H1 (cell line): Measurements from ENCODE around the gene TPM2. TPM values are rescaled to one million over a fixed set of nuclear protein-coding genes. Genes with fewer than 3 reads are reported as not detected.

Experiments used
- CTCF ChIA-PET: fragments of 300-600 bp; sonication (Branson Sonifier 250); formaldehyde crosslinking; loops from one replicate; lab custom pipeline; 2021; ENCODE audit not compliant: partially characterized antibody; lab: Charles Lee
- POLR2A ChIA-PET: fragments of 300-600 bp; sonication (Branson Sonifier 250); formaldehyde crosslinking; loops from one replicate; lab custom pipeline; 2021; ENCODE audit warnings: inconsistent platforms; ENCODE audit not compliant: partially characterized antibody; lab: Charles Lee
- DNase-seq, 2 experiments: peaks; one replicate each; pipeline versions ENCODE4 v3.0.0 to v3.0.0-alpha.2; 2010 to 2022; ENCODE audit warnings: low spot score in 2 of 2, low read depth in 1 of 2, mixed read lengths in 1 of 2
- FAIRE-seq: peaks from 2 replicates; lab custom pipeline; 2011; peaks lifted over from hg19 to GRCh38; lab: Jason Lieb, UNC
- H2AFZ ChIP-seq: 2 replicates; pipeline ENCODE4 v1.8.1; 2012; ENCODE audit warnings: low read length, inconsistent platforms
- H2AK5ac ChIP-seq: 2 replicates; pipeline ENCODE4 v1.6.1; 2013; ENCODE audit warnings: low read depth, low read length
- H2BK120ac ChIP-seq: replicated peaks from 2 replicates; pipeline ENCODE3; 2013; ENCODE audit warnings: low read depth, low read length, inconsistent platforms
- H2BK12ac ChIP-seq: 2 replicates; pipeline ENCODE4 v1.6.1; 2013; ENCODE audit warnings: low read depth, low read length
- H2BK15ac ChIP-seq: 2 replicates; pipeline ENCODE4 v1.6.1; 2013; ENCODE audit warnings: low read length
- H2BK20ac ChIP-seq: 2 replicates; pipeline ENCODE4 v1.6.1; 2013; ENCODE audit warnings: low read length
- H2BK5ac ChIP-seq: 2 replicates; pipeline ENCODE4 v1.6.1; 2013; ENCODE audit warnings: low read depth, low read length
- H3K14ac ChIP-seq: 2 replicates; pipeline ENCODE4 v1.6.1; 2013; ENCODE audit warnings: inconsistent platforms; ENCODE audit not compliant: insufficient read length
- H3K18ac ChIP-seq: 2 replicates; pipeline ENCODE4 v1.6.1; 2013; ENCODE audit warnings: low read length; ENCODE audit errors: extremely low read depth
- H3K23ac ChIP-seq: 2 replicates; pipeline ENCODE4 v1.6.1; 2013; ENCODE audit warnings: inconsistent platforms; ENCODE audit not compliant: insufficient read length
- H3K23me2 ChIP-seq: 2 replicates; pipeline ENCODE4 v1.6.1; 2013; ENCODE audit warnings: low read depth, low read length
- H3K27ac ChIP-seq: 2 replicates; pipeline ENCODE4 v1.6.1; 2011; ENCODE audit warnings: low read depth, low read length, inconsistent platforms
- H3K27me3 ChIP-seq, 4 experiments: replicated peaks in 1 of 4; 1 replicate in 1 of 4; 2 replicates in 3 of 4; pipeline versions ENCODE4 v1.6.1 to v1.8.1; 2011 to 2013; ENCODE audit warnings: low read length in 3 of 4, mild to moderate bottlenecking in 3 of 4, inconsistent platforms in 2 of 4, mixed read lengths in 2 of 4, moderate library complexity in 1 of 4; ENCODE audit not compliant: control insufficient read depth in 3 of 4, insufficient read depth in 3 of 4; ENCODE audit errors: extremely low read depth in 1 of 4
- H3K36me3 ChIP-seq, 4 experiments: 2 replicates each; pipeline versions ENCODE4 v1.6.1 to v1.8.1; 2011 to 2013; ENCODE audit warnings: mild to moderate bottlenecking in 4 of 4, low read length in 3 of 4, moderate library complexity in 2 of 4, control low read depth in 1 of 4, inconsistent platforms in 1 of 4; ENCODE audit not compliant: insufficient read depth in 4 of 4, control insufficient read depth in 2 of 4
- H3K4ac ChIP-seq: replicated peaks from 2 replicates; pipeline ENCODE3; 2013; ENCODE audit warnings: low read length, low read depth, mixed read lengths, inconsistent platforms; ENCODE audit not compliant: insufficient read length
- H3K4me1 ChIP-seq, 4 experiments: replicated peaks in 1 of 4; 1 replicate in 1 of 4; 2 replicates in 3 of 4; pipeline versions ENCODE4 v1.6.1 to v1.8.1; 2011 to 2013; ENCODE audit warnings: low read length in 3 of 4, inconsistent platforms in 2 of 4, mixed read lengths in 1 of 4; ENCODE audit not compliant: insufficient read depth in 4 of 4, control insufficient read depth in 3 of 4
- H3K4me2 ChIP-seq, 2 experiments: 2 replicates each; pipeline versions ENCODE4 v1.6.1 to v1.8.1; 2011 to 2013; ENCODE audit warnings: low read depth in 2 of 2, low read length in 2 of 2, control low read depth in 1 of 2, inconsistent platforms in 1 of 2, mild to moderate bottlenecking in 1 of 2; ENCODE audit not compliant: insufficient read depth in 1 of 2
- H3K4me3 ChIP-seq, 4 experiments: fragments of 200-600, 300-600 bp in 1 of 4; sonication (generic), shearing (Covaris generic), sonication (Bioruptor Twin) in 1 of 4; 2 replicates each; pipeline versions ENCODE4 v1.5.1 to v1.8.1; 2011 to 2016; ENCODE audit warnings: low read length in 4 of 4, low read depth in 3 of 4, control low read depth in 2 of 4, inconsistent platforms in 2 of 4, mild to moderate bottlenecking in 2 of 4, mixed read lengths in 1 of 4, moderate library complexity in 1 of 4; ENCODE audit not compliant: insufficient read depth in 2 of 4; ENCODE audit errors: extremely low read depth in 1 of 4
- H3K56ac ChIP-seq: replicated peaks from 2 replicates; pipeline ENCODE3; 2013; ENCODE audit warnings: low read depth, mild to moderate bottlenecking, mixed read lengths, low read length, inconsistent platforms; ENCODE audit not compliant: insufficient read length
- H3K79me1 ChIP-seq: 2 replicates; pipeline ENCODE4 v1.6.1; 2013; ENCODE audit warnings: low read depth, low read length, control low read depth
- H3K79me2 ChIP-seq, 2 experiments: 2 replicates each; pipeline versions ENCODE4 v1.6.1 to v1.8.1; 2012 to 2013; ENCODE audit warnings: low read length in 2 of 2, mild to moderate bottlenecking in 2 of 2, inconsistent platforms in 1 of 2; ENCODE audit not compliant: insufficient read depth in 2 of 2, control insufficient read depth in 1 of 2
- H3K9ac ChIP-seq, 4 experiments: replicated peaks in 1 of 4; 1 replicate in 1 of 4; 2 replicates in 3 of 4; pipeline versions ENCODE4 v1.6.1 to v1.8.1; 2011 to 2013; ENCODE audit warnings: low read depth in 3 of 4, low read length in 3 of 4, control low read depth in 2 of 4, mild to moderate bottlenecking in 2 of 4, moderate library complexity in 2 of 4, inconsistent platforms in 1 of 4; ENCODE audit errors: extremely low read depth in 1 of 4
- H3K9me3 ChIP-seq, 2 experiments: 2 replicates each; pipeline versions ENCODE4 v1.6.1 to v1.8.1; 2012 to 2013; ENCODE audit warnings: mild to moderate bottlenecking in 2 of 2, moderate library complexity in 2 of 2, control low read depth in 1 of 2, inconsistent platforms in 1 of 2, low read depth in 1 of 2, low read length in 1 of 2, mixed read lengths in 1 of 2; ENCODE audit not compliant: insufficient read depth in 2 of 2
- H4K20me1 ChIP-seq, 2 experiments: replicated peaks in 1 of 2; 2 replicates each; pipeline versions ENCODE3 to v1.8.1; 2011 to 2013; ENCODE audit warnings: inconsistent platforms in 2 of 2, low read length in 2 of 2, mild to moderate bottlenecking in 1 of 2; ENCODE audit not compliant: insufficient read depth in 2 of 2, control insufficient read depth in 1 of 2
- H4K5ac ChIP-seq: 2 replicates; pipeline ENCODE4 v1.6.1; 2013; ENCODE audit warnings: low read length, low read depth, mixed read lengths, inconsistent platforms; ENCODE audit not compliant: insufficient read length
- H4K8ac ChIP-seq: 2 replicates; pipeline ENCODE4 v1.8.0; 2013; ENCODE audit warnings: mild to moderate bottlenecking, moderate library complexity, low read length, inconsistent platforms; ENCODE audit not compliant: insufficient read depth; ENCODE audit errors: extremely low read depth
- H4K91ac ChIP-seq: replicated peaks from 2 replicates; pipeline ENCODE3; 2013; ENCODE audit warnings: low read length, mixed read lengths, inconsistent platforms; ENCODE audit not compliant: insufficient read length
- BACH1 ChIP-seq: IDR thresholded peaks from 2 replicates; pipeline ENCODE4 v1.6.1; 2012; ENCODE audit warnings: low read length, improper control_type of control experiment
- BRCA1 ChIP-seq: IDR thresholded peaks from 2 replicates; pipeline ENCODE4 v1.6.1; 2012; ENCODE audit warnings: low read depth, low read length, improper control_type of control experiment
- CBX8 ChIP-seq: fragments of 300-800, 300-1000 bp; sonication (generic); IDR thresholded peaks from 2 replicates; pipeline ENCODE4 v1.7.1; 2016; ENCODE audit warnings: low read depth, low read length, borderline replicate concordance
- FOSL1 ChIP-seq: IDR thresholded peaks from 2 replicates; pipeline ENCODE4 v1.6.1; 2011; ENCODE audit warnings: mild to moderate bottlenecking, low read depth, low read length, moderate library complexity; ENCODE audit not compliant: insufficient read depth
- GTF2F1 ChIP-seq: IDR thresholded peaks from 2 replicates; pipeline ENCODE4 v1.6.1; 2012; ENCODE audit warnings: low read depth, low read length, improper control_type of control experiment, borderline replicate concordance
- MAFK ChIP-seq: IDR thresholded peaks from 2 replicates; pipeline ENCODE4 v1.6.1; 2012; ENCODE audit warnings: low read depth, mild to moderate bottlenecking, improper control_type of control experiment, low read length
- NRF1 ChIP-seq: IDR thresholded peaks from 2 replicates; pipeline ENCODE4 v1.6.1; 2011; ENCODE audit warnings: mild to moderate bottlenecking, low read depth, low read length, improper control_type of control experiment
- PHF8 ChIP-seq: fragments of 200-600 bp; sonication (generic); conservative IDR thresholded peaks from 2 replicates; pipeline ENCODE4 v1.7.1; 2012; ENCODE audit warnings: low read depth, mild to moderate bottlenecking, inconsistent platforms, low read length, moderate library complexity
- SIRT6 ChIP-seq: IDR thresholded peaks from one replicate; pipeline ENCODE4 v1.7.1; 2012; ENCODE audit warnings: low read length, inconsistent platforms
- TAF7 ChIP-seq: optimal IDR thresholded peaks from 2 replicates; pipeline ENCODE3; 2011; ENCODE audit warnings: low read depth, mild to moderate bottlenecking, inconsistent platforms, low read length, moderate library complexity, borderline replicate concordance
- ZNF274 ChIP-seq: IDR thresholded peaks from 2 replicates; pipeline ENCODE4 v1.7.0; 2012; ENCODE audit warnings: low read length, borderline replicate concordance; ENCODE audit errors: extremely low read depth
- WGBS, 2 experiments: shearing (Covaris generic) in 1 of 2; methylation state at CpG; one replicate each; pipeline versions ENCODE4 v1.1.6 to v1.1.7; 2013 to 2015; ENCODE audit warnings: low lambda C conversion rate in 2 of 2, mixed read lengths in 2 of 2, inconsistent platforms in 1 of 2, low coverage in 1 of 2, missing lambda C conversion rate in 1 of 2; ENCODE audit not compliant: insufficient replicate concordance in 2 of 2, insufficient coverage in 1 of 2, insufficient read length in 1 of 2; ENCODE audit errors: extremely low coverage in 1 of 2, missing lambda C conversion rate in 1 of 2; 5-methylcytosine and 5-hydroxymethylcytosine counted together
- polyA plus RNA-seq, 7 experiments: library from polyadenylated mRNA; depleted of rRNA in 3 of 7; stranded (reverse) in 5 of 7; unstranded in 2 of 7; fragments of >200 nt in 5 of 7; fragments of 200-250 nt in 2 of 7; gene quantifications; 1 replicate in 5 of 7; 2 replicates in 1 of 7; 4 replicates in 1 of 7; pipeline versions ENCODE4 v1.2.1 to v1.2.3, GENCODE V29; 2011 to 2013; ENCODE audit warnings: missing spikeins in 2 of 7, mixed read lengths in 2 of 7
- total RNA-seq: library from RNA; stranded (reverse); fragmentation: NEBNext Ultra II Directional; extraction: Animal tissue kit (Norgen Biotek cat#: 25700); gene quantifications from 2 replicates; pipeline ENCODE4 v1.2.1, GENCODE V29; 2021
- TF ChIP-seq, protein P1 (sequence below): IDR thresholded peaks from 2 replicates; pipeline ENCODE4 v1.6.1; 2011; ENCODE audit warnings: low read depth, mild to moderate bottlenecking, low read length; ENCODE audit not compliant: insufficient read depth

TPM2 gene
- total and polyA plus RNA-seq, 2 of the 8 experiments (the other 6 are each of a cell fraction or from before 2014, with no cell fraction given) = 62.5 to 181 TPM

DNA sequence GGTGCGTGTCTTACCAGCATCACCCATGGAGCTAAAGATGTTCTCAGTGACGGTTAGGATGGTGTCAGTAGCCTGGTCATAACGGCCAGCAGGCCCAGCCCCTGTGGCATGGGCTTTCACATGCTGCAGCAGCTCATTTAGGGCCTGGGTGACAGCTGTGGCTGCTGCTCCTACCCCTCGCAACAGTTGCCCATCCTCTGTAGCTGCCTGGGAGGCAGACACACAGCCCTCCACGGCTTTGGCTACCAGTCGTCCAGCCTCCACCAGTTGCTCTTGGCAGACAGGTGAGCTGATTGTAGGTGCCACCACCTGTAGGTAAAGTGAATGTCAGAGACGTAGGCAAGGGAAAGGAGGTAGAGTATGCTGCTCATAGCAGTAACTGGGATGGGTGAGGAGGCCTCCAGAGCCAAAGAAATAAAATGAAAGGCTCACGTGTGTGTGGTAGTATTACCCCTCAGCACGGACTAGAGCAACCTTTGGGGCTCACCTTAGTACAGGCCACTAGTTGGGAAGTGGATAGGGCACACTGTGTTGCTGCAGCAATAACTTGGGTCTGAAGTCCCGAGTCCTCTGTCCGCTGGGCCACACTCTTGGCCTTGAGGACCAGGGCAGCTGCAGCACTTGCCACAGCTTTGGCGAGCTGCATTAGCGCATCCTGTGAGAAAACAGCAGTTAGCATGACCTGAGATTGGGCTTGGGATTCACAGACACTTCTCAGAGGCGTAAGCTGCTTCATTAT, 27.6 kb upstream of the TPM2 start:
- Histone ChIP-seq H3K79me2 (no peaks in the 10 kb centered on the region), H3K4ac (no peak overlapping the region), H3K4me3 (no peak overlapping the region), H4K8ac (no peak overlapping the region; the same call in 1 of the 2 replicates), H3K9ac (no peak overlapping the region), H4K5ac (no peak overlapping the region), H2AK5ac (no peak overlapping the region), H3K23ac (no peak overlapping the region), H4K20me1 (peaks cover 0 to 2% of the 10 kb centered on the region in 2 experiments), H3K4me2 (no peak overlapping the region)
- TF ChIP-seq, protein P1, sequence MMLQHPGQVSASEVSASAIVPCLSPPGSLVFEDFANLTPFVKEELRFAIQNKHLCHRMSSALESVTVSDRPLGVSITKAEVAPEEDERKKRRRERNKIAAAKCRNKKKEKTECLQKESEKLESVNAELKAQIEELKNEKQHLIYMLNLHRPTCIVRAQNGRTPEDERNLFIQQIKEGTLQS = no peak
- no peak for TF ChIP-seq TAF7
- no peak for TF ChIP-seq SIRT6
- no peak for TF ChIP-seq MAFK
- no peak for TF ChIP-seq GTF2F1
- no peak for TF ChIP-seq FOSL1
- no peak for TF ChIP-seq BRCA1
- TF ChIP-seq PHF8 = no peak
- no peak for TF ChIP-seq BACH1
- no peak for TF ChIP-seq ZNF274
- no peak for TF ChIP-seq NRF1
- no peak for TF ChIP-seq CBX8
- TF ChIP-seq, all 59 proteins: peak for 0
- H3K56ac ChIP-seq = no peak overlapping the region
- FAIRE-seq (no peak), DNase-seq (no peak)
- no peak overlapping the region for H2BK120ac ChIP-seq
- CTCF ChIA-PET = interaction anchor here (0.7 to 13.8 kb wide), 10 partner anchors 9 to 71 kb away, joined by 3 to 198 read pairs (median 4); partner anchors contain the start of genes ARHGEF39, CCDC107, CREB3 and RMRP
- no peak overlapping the region for H2BK5ac ChIP-seq
- no peaks in the 10 kb centered on the region for H3K27me3 ChIP-seq
- no peaks in the 10 kb centered on the region for H3K23me2 ChIP-seq
- H3K14ac ChIP-seq = no peak overlapping the region
- no peaks in the 10 kb centered on the region for H3K4me1 ChIP-seq
- no peak overlapping the region for H2BK20ac ChIP-seq
- POLR2A ChIA-PET = interaction anchor here (0.8 to 10.5 kb wide), 6 partner anchors 10 to 27 kb away, joined by 3 to 51 read pairs (median 7); partner anchors contain the start of genes CREB3 and TLN1
- no peak overlapping the region for H2BK15ac ChIP-seq
- H3K79me1 ChIP-seq = peaks cover 3% of the 10 kb centered on the region; the same call in 1 of the 2 replicates
- no peak overlapping the region for H2BK12ac ChIP-seq
- peaks cover 33 to 91% (median 64%) of the 10 kb centered on the region in 4 experiments for H3K36me3 ChIP-seq
- H3K27ac ChIP-seq = no peak overlapping the region
- WGBS, 2 experiments = 93% methylated on average over 14 of the region's 14 CpGs; no CpG with 5 or more reads in 1 of the 2 experiments
- no peak overlapping the region for H4K91ac ChIP-seq
- no peaks in the 10 kb centered on the region for H3K9me3 ChIP-seq
- H3K18ac ChIP-seq = no peak overlapping the region
- H2AFZ ChIP-seq = no peak overlapping the region
